ENCODE measurements around the gene CCDC57. TPM values are rescaled to one million over a fixed set of nuclear protein-coding genes. Genes with fewer than 3 reads are reported as not detected.

CCDC57 gene
- total and polyA plus RNA-seq, 2 of the 8 experiments (the other 6 are each of a cell fraction or from before 2014, with no cell fraction given): 8.4 to 12.9 TPM

DNA sequence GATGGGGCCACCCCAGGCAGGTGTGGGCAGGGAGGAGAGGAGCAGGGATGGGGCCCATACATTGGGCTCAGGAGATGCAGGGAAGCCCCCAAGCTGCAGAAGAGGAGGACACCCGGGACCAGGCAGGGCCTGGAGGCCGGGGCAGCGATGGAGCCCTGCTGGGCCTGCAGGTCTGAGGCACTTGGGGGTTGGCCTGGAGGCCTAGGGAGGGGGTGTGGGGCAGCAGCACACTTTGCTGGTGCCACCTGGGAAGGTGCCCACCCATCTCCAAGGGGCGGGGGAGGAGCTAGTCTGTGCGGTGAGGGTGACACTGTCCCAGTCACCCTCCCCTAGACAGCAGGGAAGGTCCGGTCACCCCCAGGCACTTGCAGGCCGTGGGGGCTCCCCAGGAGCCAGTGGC is 6.4 kb upstream of the CCDC57 start:
- no peak overlapping the region for H2AFZ ChIP-seq (ENCODE audit: low read length)
- no peak overlapping the region for H3K56ac ChIP-seq (replicated peaks; ENCODE audit: insufficient read length, low read depth, low read length)
- H3K79me2 ChIP-seq (ENCODE audit: control insufficient read depth in 1 of 2, insufficient read depth in 2 of 2, low read length in 2 of 2): no peaks in the 10 kb centered on the region
- H2BK20ac ChIP-seq (ENCODE audit: low read length): no peak overlapping the region
- H3K4me1 ChIP-seq (replicated peaks in 1 of 4; ENCODE audit: control insufficient read depth in 3 of 4, insufficient read depth in 4 of 4, low read length in 3 of 4): no peaks in the 10 kb centered on the region
- H3K4me2 ChIP-seq (ENCODE audit: insufficient read depth in 1 of 2, low read depth in 2 of 2, low read length in 2 of 2): no peak overlapping the region
- no peak overlapping the region for H3K4ac ChIP-seq (replicated peaks; ENCODE audit: insufficient read length, low read depth, low read length)
- H3K18ac ChIP-seq (ENCODE audit: extremely low read depth, low read length): no peak overlapping the region
- H4K20me1 ChIP-seq (replicated peaks in 1 of 2; ENCODE audit: control insufficient read depth in 1 of 2, insufficient read depth in 2 of 2, low read length in 2 of 2): peaks cover 0 to 2% of the 10 kb centered on the region in 2 experiments
- H3K9ac ChIP-seq (replicated peaks in 1 of 4; ENCODE audit: extremely low read depth in 1 of 4, low read depth in 3 of 4, low read length in 3 of 4): no peak overlapping the region
- no peaks in the 10 kb centered on the region; a peak in 1 of 4 replicates for H3K9me3 ChIP-seq (ENCODE audit: insufficient read depth in 2 of 2, low read depth in 1 of 2, low read length in 1 of 2)
- no peaks in the 10 kb centered on the region for H3K23me2 ChIP-seq (ENCODE audit: low read depth, low read length)
- no peak overlapping the region for H4K8ac ChIP-seq (ENCODE audit: extremely low read depth, insufficient read depth, low read length)
- H3K4me3 ChIP-seq (ENCODE audit: extremely low read depth in 1 of 4, insufficient read depth in 2 of 4, low read depth in 3 of 4, low read length in 4 of 4): no peak overlapping the region
- no peak overlapping the region for H3K14ac ChIP-seq (ENCODE audit: insufficient read length)
- WGBS, 2 experiments (ENCODE audit: extremely low coverage in 1 of 2, insufficient coverage in 1 of 2, insufficient read length in 1 of 2, insufficient replicate concordance in 2 of 2, low coverage in 1 of 2, low lambda C conversion rate in 2 of 2, missing lambda C conversion rate in 1 of 2): 89% methylated on average over 6 of the region's 7 CpGs; no CpG with 5 or more reads in 1 of the 2 experiments
- H3K36me3 ChIP-seq (ENCODE audit: control insufficient read depth in 2 of 4, insufficient read depth in 4 of 4, low read length in 3 of 4): no peaks in the 10 kb centered on the region
- POLR2A ChIA-PET (ENCODE audit: partially characterized antibody): interaction anchor here (1.8 to 2.2 kb wide), 2 partner anchors 17 to 120 kb away, joined by 4 read pairs; no protein-coding TSS in a partner anchor
- H2BK15ac ChIP-seq (ENCODE audit: low read length): no peak overlapping the region
- peaks cover under 1 to 10% (median 2%) of the 10 kb centered on the region in 4 experiments; a peak in 6 of 7 replicates for H3K27me3 ChIP-seq (replicated peaks in 1 of 4; ENCODE audit: control insufficient read depth in 3 of 4, extremely low read depth in 1 of 4, insufficient read depth in 3 of 4, low read length in 3 of 4)
- no peak overlapping the region for H2AK5ac ChIP-seq (ENCODE audit: low read depth, low read length)
- no peak overlapping the region for H3K23ac ChIP-seq (ENCODE audit: insufficient read length)
- no peak for DNase-seq (ENCODE audit: low read depth in 1 of 2, low spot score in 2 of 2)
- H4K91ac ChIP-seq (replicated peaks; ENCODE audit: insufficient read length, low read length): no peak overlapping the region
- CTCF ChIA-PET (ENCODE audit: partially characterized antibody): interaction anchor here (1.3 to 2.9 kb wide), 2 partner anchors 11 to 17 kb away, joined by 3 to 9 read pairs; partner anchors contain the start of gene SLC16A3
- H2BK120ac ChIP-seq (replicated peaks; ENCODE audit: low read depth, low read length): no peak overlapping the region
- H2BK12ac ChIP-seq (ENCODE audit: low read depth, low read length): no peak overlapping the region
- no peak for FAIRE-seq
- no peak overlapping the region for H3K27ac ChIP-seq (ENCODE audit: low read depth, low read length)
- no peak overlapping the region for H2BK5ac ChIP-seq (ENCODE audit: low read depth, low read length)
- no peak overlapping the region for H4K5ac ChIP-seq (ENCODE audit: insufficient read length, low read depth, low read length)
- H3K79me1 ChIP-seq (ENCODE audit: low read depth, low read length): no peaks in the 10 kb centered on the region
- TF ChIP-seq SRF (IDR thresholded peaks at IDR 0.05; ENCODE audit: low read depth, low read length) (no peak), SIX5 (IDR thresholded peaks at IDR 0.05; ENCODE audit: low read depth, low read length) (no peak), EGR1 (IDR thresholded peaks at IDR 0.05; ENCODE audit: borderline replicate concordance, low read depth, low read length) (no peak), JUND (IDR thresholded peaks at IDR 0.05; ENCODE audit: low read length) (no peak), SP1 (IDR thresholded peaks at IDR 0.05; ENCODE audit: low read depth, low read length) (no peak), JUN (IDR thresholded peaks at IDR 0.05; ENCODE audit: low read depth, low read length) (no peak), KDM1A (IDR thresholded peaks at IDR 0.05; ENCODE audit: borderline replicate concordance, low read length) (no peak), SUZ12 (IDR thresholded peaks at IDR 0.05; ENCODE audit: low read length) (no peak), PHF8 (conservative IDR thresholded peaks at IDR 0.05; ENCODE audit: low read depth, low read length) (no peak), SP2 (IDR thresholded peaks at IDR 0.05; ENCODE audit: low read length) (no peak), TBP (IDR thresholded peaks at IDR 0.05; ENCODE audit: low read depth, low read length) (no peak), CREB1 (IDR thresholded peaks at IDR 0.05) (no peak), CTBP2 (IDR thresholded peaks at IDR 0.05; ENCODE audit: borderline replicate concordance, insufficient read depth, insufficient read length, low read length) (no peak)
- TF ChIP-seq, protein P1, sequence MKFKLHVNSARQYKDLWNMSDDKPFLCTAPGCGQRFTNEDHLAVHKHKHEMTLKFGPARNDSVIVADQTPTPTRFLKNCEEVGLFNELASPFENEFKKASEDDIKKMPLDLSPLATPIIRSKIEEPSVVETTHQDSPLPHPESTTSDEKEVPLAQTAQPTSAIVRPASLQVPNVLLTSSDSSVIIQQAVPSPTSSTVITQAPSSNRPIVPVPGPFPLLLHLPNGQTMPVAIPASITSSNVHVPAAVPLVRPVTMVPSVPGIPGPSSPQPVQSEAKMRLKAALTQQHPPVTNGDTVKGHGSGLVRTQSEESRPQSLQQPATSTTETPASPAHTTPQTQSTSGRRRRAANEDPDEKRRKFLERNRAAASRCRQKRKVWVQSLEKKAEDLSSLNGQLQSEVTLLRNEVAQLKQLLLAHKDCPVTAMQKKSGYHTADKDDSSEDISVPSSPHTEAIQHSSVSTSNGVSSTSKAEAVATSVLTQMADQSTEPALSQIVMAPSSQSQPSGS (IDR thresholded peaks at IDR 0.05; ENCODE audit: low read length): no peak
